Activated naive CD8-positive, alpha-beta T cell treated with anti-CD3 and anti-CD28 coated beads, Interleukin-2, amount 50 U/mL, for 24 hours (primary cell): ENCODE measurements around the gene APBA3.

Experiments used
- ATAC-seq: fragments of 150-1000 bp; cut with Tn5 transposase; one replicate; pipeline ENCODE4 v1.10.0; 2021
- DNase-seq: peaks from one replicate; pipeline ENCODE4 v3.0.0; 2021
- H3K27ac Mint-ChIP-seq: one replicate; pipeline ENCODE4 v1.8.0; 2021; ENCODE audit warnings: mild to moderate bottlenecking, mixed read lengths
- H3K27me3 Mint-ChIP-seq: one replicate; pipeline ENCODE4 v1.8.0; 2021; ENCODE audit warnings: mixed read lengths
- H3K36me3 Mint-ChIP-seq: one replicate; pipeline ENCODE4 v1.8.0; 2021; ENCODE audit warnings: low read depth, mixed read lengths
- H3K4me1 Mint-ChIP-seq: one replicate; pipeline ENCODE4 v1.8.0; 2021; ENCODE audit warnings: mixed read lengths
- H3K4me3 Mint-ChIP-seq: one replicate; pipeline ENCODE4 v1.8.0; 2021; ENCODE audit warnings: mild to moderate bottlenecking, moderate library complexity, mixed read lengths
- H3K9me3 Mint-ChIP-seq: one replicate; pipeline ENCODE4 v1.8.0; 2021; ENCODE audit warnings: mixed read lengths

The APBA3 gene

GRCh38 chr19:3751236-3751635 is 10.3 kb downstream of the APBA3 start:
- Mint-ChIP-seq H3K9me3 (no peaks in the 10 kb centered on the region), H3K4me3 (no peak overlapping the region), H3K27me3 (no peaks in the 10 kb centered on the region), H3K27ac (no peak overlapping the region), H3K4me1 (peaks cover 9% of the 10 kb centered on the region), H3K36me3 (peaks cover 13% of the 10 kb centered on the region)
- DNase-seq: no peak
- no peak for ATAC-seq

GRCh38 chr19:3750211-3750610 is 11.3 kb downstream of the APBA3 start:
- H3K27ac Mint-ChIP-seq: no peak overlapping the region
- peaks cover 11% of the 10 kb centered on the region for H3K36me3 Mint-ChIP-seq
- no peak overlapping the region for H3K4me3 Mint-ChIP-seq
- H3K4me1 Mint-ChIP-seq: peaks cover 5% of the 10 kb centered on the region
- ATAC-seq: no peak
- H3K9me3 Mint-ChIP-seq: no peaks in the 10 kb centered on the region
- H3K27me3 Mint-ChIP-seq: no peaks in the 10 kb centered on the region
- DNase-seq: no peak

GRCh38 chr19:3748965-3749364 is 12.5 kb downstream of the APBA3 start:
- ATAC-seq (no peak), DNase-seq (no peak)
- no peaks in the 10 kb centered on the region for H3K9me3 Mint-ChIP-seq
- no peak overlapping the region for H3K27ac Mint-ChIP-seq
- peaks cover 7% of the 10 kb centered on the region for H3K36me3 Mint-ChIP-seq
- H3K27me3 Mint-ChIP-seq: no peaks in the 10 kb centered on the region
- no peak overlapping the region for H3K4me3 Mint-ChIP-seq
- no peaks in the 10 kb centered on the region for H3K4me1 Mint-ChIP-seq

GRCh38 chr19:3746371-3747056 is 15.0 kb downstream of the APBA3 start:
- no peak for DNase-seq
- H3K36me3 Mint-ChIP-seq: peaks cover 6% of the 10 kb centered on the region
- H3K27ac Mint-ChIP-seq: no peak overlapping the region
- H3K9me3 Mint-ChIP-seq: no peaks in the 10 kb centered on the region
- no peaks in the 10 kb centered on the region for H3K27me3 Mint-ChIP-seq
- no peak for ATAC-seq
- H3K4me1 Mint-ChIP-seq: no peaks in the 10 kb centered on the region
- no peak overlapping the region for H3K4me3 Mint-ChIP-seq

GRCh38 chr19:3745363-3746045 is 16.0 kb downstream of the APBA3 start:
- DNase-seq: no peak
- ATAC-seq: no peak
- Mint-ChIP-seq H3K27ac (no peak overlapping the region), H3K4me3 (no peak overlapping the region), H3K9me3 (no peaks in the 10 kb centered on the region), H3K27me3 (no peaks in the 10 kb centered on the region), H3K4me1 (no peaks in the 10 kb centered on the region), H3K36me3 (peaks cover 3% of the 10 kb centered on the region)

GRCh38 chr19:3743486-3743885 is 18.0 kb downstream of the APBA3 start:
- Mint-ChIP-seq H3K27me3 (no peaks in the 10 kb centered on the region), H3K36me3 (no peaks in the 10 kb centered on the region), H3K27ac (no peak overlapping the region), H3K4me3 (no peak overlapping the region), H3K4me1 (peaks cover 11% of the 10 kb centered on the region), H3K9me3 (no peaks in the 10 kb centered on the region)
- ATAC-seq: no peak
- no peak for DNase-seq

- ATAC-seq (no peak), DNase-seq (no peak)
- Mint-ChIP-seq H3K27me3 (no peaks in the 10 kb centered on the region), H3K27ac (no peak overlapping the region), H3K36me3 (no peaks in the 10 kb centered on the region), H3K4me1 (peaks cover 17% of the 10 kb centered on the region), H3K4me3 (no peak overlapping the region), H3K9me3 (no peaks in the 10 kb centered on the region)
Measured at GRCh38 chr19:3740431-3740830, 21.1 kb downstream of the APBA3 start.

- Mint-ChIP-seq H3K27ac (no peak overlapping the region), H3K27me3 (no peaks in the 10 kb centered on the region), H3K36me3 (no peaks in the 10 kb centered on the region), H3K9me3 (no peaks in the 10 kb centered on the region), H3K4me1 (peaks cover 17% of the 10 kb centered on the region), H3K4me3 (no peak overlapping the region)
- no peak for ATAC-seq
- no peak for DNase-seq
Measured at GRCh38 chr19:3738477-3739220, 22.8 kb downstream of the APBA3 start.

- no peaks in the 10 kb centered on the region for H3K27me3 Mint-ChIP-seq
- ATAC-seq (no peak), DNase-seq (no peak)
- H3K36me3 Mint-ChIP-seq: no peaks in the 10 kb centered on the region
- H3K4me1 Mint-ChIP-seq: peaks cover 17% of the 10 kb centered on the region
- H3K9me3 Mint-ChIP-seq: no peaks in the 10 kb centered on the region
- no peak overlapping the region for H3K4me3 Mint-ChIP-seq
- no peak overlapping the region for H3K27ac Mint-ChIP-seq
Measured at GRCh38 chr19:3737487-3738205, 23.8 kb downstream of the APBA3 start.

- H3K27me3 Mint-ChIP-seq: no peaks in the 10 kb centered on the region
- peaks cover 17% of the 10 kb centered on the region for H3K4me1 Mint-ChIP-seq
Measured at GRCh38 chr19:3736106-3736724, 25.3 kb downstream of the APBA3 start.

GRCh38 chr19:3734310-3734600 is 27.2 kb downstream of the APBA3 start:
- no peak for DNase-seq
- Mint-ChIP-seq H3K36me3 (no peaks in the 10 kb centered on the region), H3K27ac (no peak overlapping the region), H3K4me1 (peaks cover 12% of the 10 kb centered on the region), H3K9me3 (no peaks in the 10 kb centered on the region), H3K27me3 (no peaks in the 10 kb centered on the region), H3K4me3 (no peak overlapping the region)
- no peak for ATAC-seq

More at GRCh38 chr19:3736106-3736724, 25.3 kb downstream of the APBA3 start:
- H3K36me3 Mint-ChIP-seq: no peaks in the 10 kb centered on the region
- DNase-seq: no peak
- H3K27ac Mint-ChIP-seq: no peak overlapping the region
- ATAC-seq: no peak
- H3K4me3 Mint-ChIP-seq: no peak overlapping the region
- H3K9me3 Mint-ChIP-seq: no peaks in the 10 kb centered on the region

GRCh38 chr19:3733549-3734309 is 27.8 kb downstream of the APBA3 start:
- H3K36me3 Mint-ChIP-seq: no peaks in the 10 kb centered on the region
- H3K27me3 Mint-ChIP-seq: no peaks in the 10 kb centered on the region
- H3K27ac Mint-ChIP-seq: no peak overlapping the region
- H3K9me3 Mint-ChIP-seq: no peaks in the 10 kb centered on the region
- no peak for ATAC-seq
- DNase-seq: no peak
- H3K4me1 Mint-ChIP-seq: peaks cover 7% of the 10 kb centered on the region
- H3K4me3 Mint-ChIP-seq: no peak overlapping the region

GRCh38 chr19:3732108-3732507 is 29.4 kb downstream of the APBA3 start:
- H3K36me3 Mint-ChIP-seq: no peaks in the 10 kb centered on the region
- no peaks in the 10 kb centered on the region for H3K9me3 Mint-ChIP-seq
- no peak overlapping the region for H3K27ac Mint-ChIP-seq
- ATAC-seq: no peak
- peaks cover 2% of the 10 kb centered on the region for H3K4me1 Mint-ChIP-seq
- H3K27me3 Mint-ChIP-seq: no peaks in the 10 kb centered on the region
- no peak overlapping the region for H3K4me3 Mint-ChIP-seq
- no peak for DNase-seq

GRCh38 chr19:3730457-3730958 is 31.0 kb downstream of the APBA3 start:
- Mint-ChIP-seq H3K9me3 (no peaks in the 10 kb centered on the region), H3K4me3 (no peak overlapping the region), H3K4me1 (peaks cover 2% of the 10 kb centered on the region), H3K27me3 (no peaks in the 10 kb centered on the region), H3K36me3 (no peaks in the 10 kb centered on the region), H3K27ac (no peak overlapping the region)
- no peak for DNase-seq
- ATAC-seq: no peak
